GM21528 (cell line): ENCODE data around the gene CXXC5.
A peak's percentile ranks its signal among the peaks of the same experiment; 100 is the strongest.

Source experiments
- ATAC-seq: cut with Tn5 transposase; IDR thresholded peaks from one replicate; pipeline ENCODE4 v1.9.1; 2021; ENCODE audit warnings: mild to moderate bottlenecking, moderate library complexity; ENCODE audit not compliant: unreplicated experiment, low FRiP score

The CXXC5 gene

DNA sequence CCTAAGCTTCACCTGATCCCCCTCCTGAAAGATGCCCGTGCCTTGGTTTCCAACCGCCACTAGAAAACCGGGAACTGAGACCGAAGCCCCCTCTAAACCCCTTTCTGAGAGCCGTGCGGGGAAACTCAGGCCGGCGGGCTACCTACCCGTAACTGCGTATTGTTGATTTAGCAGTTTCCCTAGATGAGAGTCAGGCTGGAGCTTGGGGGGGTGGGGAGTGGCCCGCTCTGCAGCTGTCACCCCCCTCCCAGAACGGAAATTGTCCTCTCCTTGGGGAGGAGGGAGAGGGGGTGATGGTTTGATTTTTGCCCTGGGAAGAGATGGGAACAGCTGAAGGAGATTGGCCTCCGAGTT lies 2.5 kb downstream of the CXXC5 start:
- ATAC-seq: no peak

DNA sequence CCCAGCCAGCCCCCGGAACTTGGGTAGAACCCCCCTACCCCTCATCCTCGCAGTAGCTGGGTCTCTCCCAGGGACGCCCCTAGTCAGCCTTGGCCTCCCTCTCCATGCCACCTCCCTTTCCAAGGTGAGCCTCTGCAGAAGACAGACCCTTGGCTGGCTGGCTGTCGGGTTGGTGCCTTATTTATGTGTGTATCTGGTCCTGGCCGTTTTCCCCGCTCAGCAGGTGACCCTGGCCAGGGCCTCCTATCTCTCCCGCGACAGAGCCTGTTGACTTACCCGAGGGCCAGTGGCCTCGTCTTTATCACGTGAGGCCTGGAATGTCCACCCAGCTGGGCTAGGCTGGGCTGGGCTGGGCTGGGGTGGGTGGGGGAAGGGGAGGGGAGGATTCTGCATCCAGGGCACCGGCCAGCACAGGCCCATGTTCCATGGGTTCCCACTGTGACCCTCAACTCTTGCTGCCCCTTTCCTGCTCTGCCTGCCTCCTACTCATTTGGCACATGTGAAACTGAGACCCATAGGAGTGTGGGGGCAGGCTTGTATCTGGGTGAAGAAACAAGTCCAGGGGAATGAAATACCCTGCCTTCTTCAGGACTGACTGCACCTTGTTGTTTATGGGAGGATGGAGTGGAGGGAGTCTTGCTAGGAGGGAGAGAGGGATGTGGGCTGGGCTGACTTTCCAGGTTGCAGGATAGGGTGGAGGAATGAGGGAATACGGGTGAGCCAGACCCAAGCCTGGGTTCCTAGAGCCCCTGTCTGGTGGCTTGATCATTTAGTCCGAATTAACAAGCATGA lies 3.1 kb downstream of the CXXC5 start:
- no peak for ATAC-seq

DNA sequence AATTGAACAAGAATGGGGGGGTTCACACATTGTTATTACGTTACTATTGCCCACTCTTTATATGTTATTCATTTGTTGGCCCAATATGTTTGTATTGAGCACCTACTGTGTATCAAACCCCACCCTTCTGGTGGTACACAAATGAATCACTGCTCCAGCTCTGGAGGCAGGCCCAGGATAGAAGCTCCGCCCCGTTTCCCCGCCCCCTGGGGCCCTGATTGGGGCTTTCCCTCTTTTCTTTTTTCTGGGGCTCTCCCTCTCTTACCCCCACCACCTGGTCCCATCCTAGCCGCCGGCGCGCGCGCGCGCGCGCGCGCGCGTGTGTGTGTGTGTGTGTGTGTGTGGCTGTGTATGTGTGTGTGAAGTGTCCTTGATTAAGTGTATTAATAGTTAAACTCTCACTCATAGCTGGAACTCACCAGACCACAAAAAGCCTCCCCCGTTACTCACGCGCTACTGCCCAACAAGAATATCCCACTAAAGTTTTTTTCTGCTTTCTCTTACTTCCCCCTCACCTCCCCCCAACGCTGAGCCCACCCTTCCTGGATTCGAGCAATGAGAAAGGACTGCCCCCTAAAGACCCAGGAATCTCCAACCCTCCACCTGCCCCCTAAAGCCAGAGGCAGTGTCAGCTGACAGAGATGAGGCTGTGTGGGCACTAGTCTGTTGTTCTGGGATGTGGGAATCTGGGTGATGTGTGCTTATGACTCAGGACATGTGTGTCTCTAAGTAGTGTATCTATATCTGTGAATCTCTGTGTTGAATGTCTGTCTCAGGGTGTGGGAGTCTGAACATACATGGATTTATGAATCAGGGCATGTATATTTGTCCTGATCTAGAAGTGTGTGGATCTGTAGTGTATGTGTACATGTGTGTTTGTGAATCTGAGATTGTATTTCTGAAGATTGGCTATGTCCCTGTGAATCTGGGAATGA lies 4.0 kb downstream of the CXXC5 start:
- peak; percentile 38 for ATAC-seq

DNA sequence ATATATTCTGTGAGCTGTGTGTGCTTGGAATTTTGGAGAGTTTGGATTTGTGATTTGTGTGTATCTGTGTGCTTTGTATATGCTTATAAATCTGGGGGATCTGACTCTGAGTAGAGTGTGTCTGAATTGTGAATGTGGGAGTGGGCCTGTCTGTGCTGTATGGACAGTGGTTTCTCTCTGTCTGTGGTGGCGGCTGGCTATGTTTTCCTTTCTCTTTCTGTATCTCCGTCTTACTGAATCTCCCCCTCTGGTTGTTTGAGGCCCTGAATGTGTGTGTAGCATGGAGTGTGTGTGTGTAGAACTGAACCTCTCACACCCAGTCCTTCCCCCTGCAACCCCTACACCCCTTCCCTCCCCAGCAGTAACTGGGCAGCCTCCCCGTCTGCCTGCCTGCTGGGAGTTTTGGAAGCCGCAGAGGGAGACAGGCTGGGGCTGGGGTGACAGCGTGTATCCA lies 4.7 kb downstream of the CXXC5 start:
- peak; percentile 20 for ATAC-seq

DNA sequence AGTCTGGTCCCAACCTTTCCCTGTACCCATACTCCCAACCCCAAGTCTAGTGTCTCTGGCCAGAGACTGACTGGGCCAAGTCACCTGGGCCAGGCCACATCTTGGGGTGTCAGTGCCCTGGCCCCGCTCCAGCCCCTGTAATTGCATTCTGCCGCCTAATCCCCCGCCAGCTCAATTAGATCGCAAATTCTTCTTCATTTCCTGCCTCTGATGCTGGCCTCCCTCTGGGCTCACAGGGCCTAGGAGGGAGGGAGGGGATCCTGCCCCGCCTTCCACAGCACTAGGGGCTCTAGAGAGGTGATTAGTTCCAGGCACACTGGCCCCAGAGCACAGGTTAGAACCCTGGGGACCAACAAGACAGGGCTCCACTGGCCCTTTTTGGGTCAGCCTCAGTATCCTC lies 5.5 kb downstream of the CXXC5 start:
- no peak for ATAC-seq

DNA sequence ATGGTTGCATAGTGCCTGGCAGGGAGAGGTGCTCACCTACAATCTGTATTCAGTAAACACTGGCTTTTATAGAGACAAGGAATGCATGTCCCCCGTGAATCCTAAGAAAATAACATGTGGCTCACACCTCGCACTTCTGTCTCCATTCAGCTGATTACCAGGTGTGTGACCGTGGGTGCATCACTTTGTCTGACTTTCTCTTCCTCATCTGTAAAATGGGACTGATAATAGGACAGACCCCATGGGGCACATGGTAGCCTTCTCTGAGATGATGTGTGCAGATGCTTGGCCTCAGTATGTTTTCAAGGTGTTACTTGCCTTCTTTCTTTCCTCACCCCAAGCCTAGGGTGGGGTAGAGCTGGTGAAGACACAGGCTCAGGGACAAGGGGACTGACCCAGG lies 6.3 kb downstream of the CXXC5 start:
- no peak for ATAC-seq

DNA sequence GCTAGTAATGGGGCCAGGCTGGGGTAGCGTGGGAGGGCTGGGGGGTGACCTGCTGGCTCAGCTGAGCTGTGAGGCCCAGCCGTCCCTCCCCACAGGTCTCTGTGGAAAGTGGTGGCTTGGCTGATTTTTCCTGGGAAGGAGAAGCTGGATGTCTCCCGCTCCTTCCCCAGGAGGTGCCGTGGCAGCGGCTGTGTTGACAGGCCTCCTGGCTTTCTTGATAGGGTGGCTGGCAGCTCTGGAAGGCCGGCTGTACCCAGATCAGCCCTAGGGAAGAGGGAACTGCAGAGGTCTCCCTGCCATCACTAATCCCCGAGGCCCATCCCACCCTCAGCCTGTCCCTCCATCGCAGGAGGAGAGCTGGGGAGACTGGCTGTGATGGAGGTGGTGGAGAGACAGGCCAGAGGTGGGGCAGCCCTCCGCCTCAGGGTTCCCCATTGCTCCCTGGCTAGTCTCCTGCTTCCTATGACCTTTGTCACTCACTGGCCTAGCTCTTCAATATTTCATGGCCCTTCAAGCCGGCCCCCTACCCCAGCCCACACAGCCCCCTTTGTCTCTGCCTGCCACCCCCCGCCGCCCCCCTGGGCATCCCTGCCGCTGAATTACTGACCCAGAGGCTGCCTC lies 6.8 kb downstream of the CXXC5 start:
- no peak for ATAC-seq

DNA sequence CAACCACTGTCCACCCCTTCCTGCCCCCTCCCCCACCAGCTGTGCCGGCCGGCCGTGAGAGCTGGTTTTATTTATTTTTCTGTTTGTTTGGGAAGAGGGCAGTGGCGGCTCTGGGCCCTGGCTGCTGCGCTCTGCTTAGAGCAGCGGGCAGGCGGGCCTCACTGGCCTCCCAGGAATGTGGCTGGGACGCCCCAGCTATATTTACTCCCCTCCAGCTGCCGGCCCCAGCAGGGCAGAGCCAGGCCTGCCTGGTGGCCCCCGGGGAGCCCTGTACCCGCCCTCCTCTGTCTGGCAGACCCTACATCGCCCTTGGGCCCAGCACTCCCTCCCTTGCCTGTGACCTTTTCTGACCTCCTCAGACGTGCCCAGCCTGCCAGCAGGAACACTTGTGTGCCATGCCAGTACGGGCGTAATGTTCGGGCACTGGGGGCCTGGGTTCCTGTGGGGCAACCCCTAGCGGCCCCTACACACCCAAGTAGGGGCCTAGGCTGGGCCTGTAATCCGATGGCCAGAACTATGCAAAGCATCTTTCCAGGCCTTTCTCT lies 7.7 kb downstream of the CXXC5 start:
- no peak for ATAC-seq

DNA sequence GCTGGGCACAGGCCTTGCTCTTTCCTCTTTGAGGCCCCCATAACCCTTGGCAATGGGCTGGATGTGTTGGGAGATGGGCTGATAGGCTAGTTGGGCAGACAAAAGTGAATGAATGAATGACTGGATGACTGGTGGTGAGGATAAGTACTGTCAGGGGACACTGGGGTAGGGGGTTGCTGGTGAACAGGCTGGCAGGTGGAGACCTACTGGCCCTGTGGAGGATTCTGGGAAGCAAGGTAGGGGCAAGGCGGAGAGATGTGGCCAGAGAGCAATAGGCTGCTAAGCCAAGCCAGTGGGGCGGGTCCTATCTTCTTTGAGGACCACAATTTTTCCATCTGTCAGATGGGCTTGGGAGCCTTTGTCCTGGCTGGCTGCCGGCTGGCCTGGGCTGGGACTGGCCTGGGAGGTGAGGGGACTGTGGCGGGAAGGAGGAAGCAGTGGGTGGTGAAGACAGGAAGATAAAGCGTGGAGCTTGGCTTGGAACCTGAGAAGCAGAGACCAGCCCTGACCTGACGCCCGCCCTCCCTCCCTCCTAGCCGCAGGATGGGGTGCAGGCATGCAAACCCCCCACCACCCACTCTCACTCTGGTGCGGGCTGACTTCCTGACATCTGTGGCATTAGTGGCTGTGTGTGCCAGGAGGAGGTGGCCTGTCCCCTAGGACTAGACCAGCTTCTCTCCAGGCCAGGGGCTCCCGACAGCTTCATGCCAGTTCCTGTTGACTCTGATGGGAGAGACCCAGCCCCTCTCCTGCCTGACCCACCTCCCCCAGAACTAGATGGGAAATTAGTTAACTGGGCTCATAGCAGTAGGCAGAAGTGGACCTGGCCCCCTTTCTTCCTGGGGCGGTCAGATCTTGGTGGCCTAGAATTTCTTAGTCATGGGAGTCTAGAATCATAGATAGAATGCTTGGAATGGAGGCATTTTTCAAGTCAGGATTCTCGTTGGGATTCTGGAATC lies 9.5 kb downstream of the CXXC5 start:
- ATAC-seq: no peak

DNA sequence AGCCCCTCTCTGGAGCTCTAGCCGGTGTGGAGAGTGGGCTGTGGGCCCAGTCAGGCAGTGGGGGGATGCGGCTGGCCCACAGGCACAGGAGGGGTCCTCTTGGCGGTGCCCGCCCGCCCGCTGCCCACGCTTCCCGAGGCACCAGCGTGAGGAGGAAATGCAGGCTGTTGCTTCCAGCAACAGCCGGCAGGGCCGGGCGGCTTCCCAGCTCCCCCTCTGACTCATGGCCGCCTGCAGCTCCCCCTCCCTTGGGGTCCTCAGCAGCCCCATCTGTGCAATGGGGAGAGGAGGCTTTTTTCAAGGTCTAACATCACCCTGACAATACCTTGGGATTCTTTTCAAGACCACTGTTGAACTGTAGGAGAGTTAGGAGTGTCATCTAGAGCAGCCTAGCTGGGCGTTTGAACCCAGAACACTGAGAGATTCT lies 10.4 kb downstream of the CXXC5 start:
- ATAC-seq: no peak

DNA sequence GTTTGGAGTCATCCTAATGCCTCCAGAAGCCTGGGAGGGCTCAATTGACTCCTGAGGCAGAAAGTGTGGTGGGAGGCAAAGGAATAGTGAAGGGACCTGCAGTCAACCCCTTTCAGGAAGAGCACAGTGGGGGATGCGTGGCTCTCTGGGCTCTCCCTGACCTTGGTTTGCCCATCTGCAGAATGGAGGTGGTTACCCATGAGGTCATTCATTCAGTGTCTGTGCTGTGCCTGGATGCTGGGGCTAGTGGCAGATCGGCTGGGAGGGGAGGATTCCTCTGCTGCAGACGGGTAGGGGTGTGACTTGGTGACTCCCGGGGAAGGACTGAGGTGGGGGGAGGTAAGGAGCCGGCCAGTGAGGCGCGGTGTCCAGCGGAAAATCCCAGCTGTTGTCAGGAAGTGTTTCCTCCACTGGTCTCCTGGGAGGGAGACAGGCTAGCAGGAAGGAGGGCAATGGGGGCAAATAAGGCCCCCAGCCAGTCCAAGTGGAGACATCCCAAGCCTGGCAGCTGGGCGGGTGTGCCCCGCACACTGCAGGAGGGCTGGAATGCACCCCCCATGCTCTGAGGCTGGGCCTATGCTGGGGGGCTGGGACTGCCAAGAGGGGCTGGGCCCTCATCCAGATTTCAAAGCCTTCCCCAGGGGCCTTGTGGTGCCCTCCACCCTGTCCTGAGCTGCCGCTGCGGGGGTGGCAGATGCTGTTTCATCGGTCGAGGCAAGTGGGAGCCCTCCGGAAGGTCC lies 10.9 kb downstream of the CXXC5 start:
- no peak for ATAC-seq

DNA sequence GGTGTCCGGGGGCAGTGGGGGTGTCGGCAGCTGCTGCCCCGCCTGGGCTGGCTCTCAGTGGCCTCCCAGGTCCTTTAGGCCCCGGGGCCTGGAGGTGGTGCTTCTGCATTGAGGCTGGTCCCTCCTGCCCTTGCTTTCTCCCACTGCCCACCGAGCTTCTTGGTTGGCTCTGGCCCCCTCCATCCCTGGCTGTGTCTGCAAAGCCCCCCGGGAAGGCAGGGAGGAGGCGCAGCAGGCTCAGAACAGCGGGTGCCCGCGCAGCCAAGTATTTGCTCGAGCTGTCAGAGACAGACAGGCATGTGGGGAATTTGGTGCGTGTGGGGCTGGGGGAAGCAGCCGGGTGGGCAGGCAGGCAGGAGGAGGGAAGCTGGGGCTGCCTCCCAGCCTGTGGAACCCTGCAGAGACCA lies 11.5 kb downstream of the CXXC5 start:
- ATAC-seq: no peak

DNA sequence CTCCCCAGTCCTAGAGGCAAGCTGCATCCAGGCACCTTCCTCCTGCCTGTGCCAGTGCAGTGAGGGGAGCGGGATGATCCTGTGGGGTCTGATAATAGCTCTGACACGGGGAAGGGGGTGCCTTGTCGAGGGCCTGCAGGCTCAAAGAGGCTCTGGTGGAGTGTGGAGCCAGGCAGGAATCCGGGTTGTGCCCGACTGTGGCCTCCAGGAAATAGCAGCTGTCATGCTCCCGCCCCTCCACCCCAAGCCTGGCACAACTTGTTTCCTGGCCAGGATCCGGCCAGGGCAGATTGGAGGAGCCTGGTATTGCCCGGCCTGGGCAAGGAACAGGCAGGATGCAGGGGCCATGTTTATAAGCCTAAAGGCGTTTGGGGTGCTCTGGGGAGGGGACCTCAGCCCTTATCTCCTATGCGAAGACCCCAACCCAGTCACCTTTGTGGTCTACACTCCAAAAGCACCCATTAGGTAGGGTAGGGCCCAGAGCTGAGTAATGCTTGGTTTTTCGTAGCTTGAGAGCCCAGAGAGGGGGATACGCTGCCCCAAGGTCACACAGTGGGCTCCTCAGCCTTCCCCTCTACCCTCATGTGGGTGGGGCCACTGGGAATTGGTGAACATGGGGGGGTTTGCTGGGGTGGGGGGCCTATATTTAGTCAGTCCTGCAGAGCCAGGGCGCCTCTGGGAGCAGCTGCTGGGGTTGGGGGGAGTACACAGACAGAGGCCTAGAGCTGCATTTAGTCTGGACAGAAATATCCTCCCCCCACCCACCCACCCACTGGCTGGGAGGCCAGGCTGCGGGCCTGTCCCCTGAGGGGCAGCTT lies 12.2 kb downstream of the CXXC5 start:
- ATAC-seq: no peak

DNA sequence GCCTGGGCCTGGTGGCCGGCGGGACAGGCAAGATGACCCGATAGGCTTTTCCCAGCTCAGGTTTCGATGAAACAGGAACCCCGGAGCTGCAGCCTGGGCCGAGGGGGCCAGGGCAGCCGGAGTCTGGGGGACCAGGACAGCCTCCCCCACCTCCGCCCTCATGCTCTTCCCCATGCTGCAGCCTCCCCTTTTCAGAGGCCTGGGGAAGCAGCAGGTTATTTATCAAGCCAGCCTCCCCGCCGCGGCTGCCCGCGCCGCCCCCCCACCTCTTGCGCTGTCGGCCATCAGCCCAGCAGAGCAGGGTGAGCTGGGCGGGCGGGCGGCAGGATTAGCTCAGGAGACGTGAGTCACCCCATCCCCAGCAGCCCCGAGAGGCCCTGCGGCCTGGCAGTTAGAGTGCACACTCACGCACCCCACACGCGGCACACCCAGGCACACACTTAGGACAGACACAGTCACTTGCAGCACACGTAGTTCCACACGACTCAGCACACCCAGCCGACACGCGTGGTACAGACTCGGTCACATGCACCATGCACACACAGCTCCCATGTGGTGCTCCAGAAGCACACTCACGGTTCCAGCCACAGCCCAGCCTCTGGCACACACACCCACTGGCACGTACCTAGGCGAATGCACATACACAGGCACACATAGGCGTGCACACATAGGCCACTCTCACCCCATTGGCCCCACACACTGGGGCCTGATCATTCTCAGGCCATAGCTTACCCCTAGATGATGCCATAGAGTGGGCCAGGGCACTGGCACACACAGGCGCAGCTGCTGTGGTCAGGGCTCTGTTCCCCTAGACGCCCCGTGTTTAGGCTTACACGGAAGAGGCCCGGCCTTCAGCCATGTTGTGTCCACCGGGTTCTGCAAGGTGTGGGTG lies 13.0 kb downstream of the CXXC5 start:
- ATAC-seq: no peak

DNA sequence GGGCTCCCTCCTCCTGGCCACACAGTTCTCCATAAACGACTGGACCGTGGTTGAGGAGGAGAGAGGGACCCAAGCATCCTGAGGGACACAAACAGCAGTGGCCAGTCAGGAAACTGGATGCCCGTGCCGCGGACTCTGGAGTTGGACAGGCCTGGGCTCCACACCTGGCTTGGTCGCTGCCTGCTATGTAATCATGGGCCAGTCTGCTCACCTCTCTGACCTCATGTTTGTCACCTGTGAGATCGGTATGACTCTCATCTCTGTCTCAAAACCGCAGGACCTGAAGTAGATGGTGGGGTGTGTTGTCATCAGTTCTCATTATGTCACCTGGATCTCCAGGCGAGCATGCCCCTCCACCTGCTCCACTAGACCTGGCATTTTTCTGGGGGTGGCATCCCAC lies 14.5 kb downstream of the CXXC5 start:
- ATAC-seq: no peak

DNA sequence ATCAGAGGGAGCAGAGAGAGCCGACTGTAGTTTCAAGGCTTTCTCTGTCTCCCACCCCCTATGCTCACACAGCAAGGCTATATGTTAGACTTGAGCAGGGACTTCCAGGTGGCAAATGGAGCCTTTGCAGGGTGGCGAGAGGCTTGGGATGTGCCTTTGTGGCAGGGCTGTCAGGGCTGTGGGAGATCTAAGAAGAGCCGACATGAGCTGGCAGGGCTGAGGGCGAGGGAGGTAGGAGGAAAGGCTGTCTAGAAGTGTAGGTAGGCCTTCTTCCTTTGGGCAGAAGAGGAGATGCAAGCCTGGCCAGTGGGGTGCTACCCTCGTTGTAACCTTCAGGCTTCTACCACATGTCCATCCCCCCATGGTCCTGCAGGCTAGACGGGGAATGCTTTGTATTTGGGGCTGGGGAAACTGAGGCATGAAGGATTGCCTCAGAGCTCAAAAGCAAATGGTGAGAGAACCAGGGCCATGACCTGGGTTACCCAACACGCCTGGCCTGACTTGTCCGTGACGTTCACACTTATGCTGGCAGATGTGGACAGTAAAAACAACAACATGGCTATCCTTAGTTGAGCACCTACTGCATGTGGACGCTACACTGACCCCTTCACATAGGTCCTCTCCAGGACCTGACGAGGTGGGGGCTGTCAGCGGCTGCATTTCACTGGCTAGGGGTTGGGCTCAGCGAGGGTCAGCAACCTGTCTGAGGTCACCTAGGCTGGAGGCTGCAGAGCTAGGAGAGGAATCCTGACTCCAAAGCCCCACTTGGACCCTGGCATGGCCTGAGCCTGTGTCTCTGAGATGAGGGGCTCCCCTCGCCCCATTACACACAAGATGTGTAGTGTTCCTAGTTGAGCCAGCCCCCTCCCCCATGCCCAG lies 15.3 kb downstream of the CXXC5 start:
- ATAC-seq: no peak
